ENCODE data around the gene SORCS3.
A peak's percentile ranks its signal among the peaks of the same experiment; 100 is the strongest.

Gene SORCS3

GRCh38 chr10:104806801-104807200 is 165.7 kb downstream of the SORCS3 start:
- DNase-seq (ENCODE audit: low spot score), result no peak
- TF ChIP-seq CTCF (conservative IDR thresholded peaks at IDR 0.05; ENCODE audit: low read depth), result no peak
- no peak overlapping the region for H3K27ac ChIP-seq
- ChIA-PET CTCF (no interaction called here), POLR2A (ENCODE audit: low non-redundant PET) (no interaction called here)

- POLR2A ChIA-PET (ENCODE audit: low non-redundant PET), result no interaction called here
- no peak for DNase-seq (ENCODE audit: low spot score)
- no peak for TF ChIP-seq CTCF (conservative IDR thresholded peaks at IDR 0.05; ENCODE audit: low read depth)
- no peak overlapping the region for H3K27ac ChIP-seq
- CTCF ChIA-PET, result interaction anchor here (0.7 kb wide), 1 partner anchor 311 kb away, joined by 4 read pairs; no protein-coding TSS in a partner anchor
Measured at GRCh38 chr10:104807581-104808310, 166.7 kb downstream of the SORCS3 start.

- POLR2A ChIA-PET (ENCODE audit: low non-redundant PET), result no interaction called here
- DNase-seq (ENCODE audit: low spot score), result peak; percentile 53
- H3K27ac ChIP-seq, result peak overlapping the region; percentile 79
- CTCF ChIA-PET, result interaction anchor here (0.6 kb wide), 1 partner anchor 9 kb away, joined by 5 read pairs; no protein-coding TSS in a partner anchor
- no peak for TF ChIP-seq CTCF (conservative IDR thresholded peaks at IDR 0.05; ENCODE audit: low read depth)
Measured at GRCh38 chr10:104809288-104810090, 168.4 kb downstream of the SORCS3 start.

GRCh38 chr10:104811166-104811565 is 170.1 kb downstream of the SORCS3 start:
- DNase-seq (ENCODE audit: low spot score), result no peak
- TF ChIP-seq CTCF (conservative IDR thresholded peaks at IDR 0.05; ENCODE audit: low read depth), result no peak
- ChIA-PET CTCF (no interaction called here), POLR2A (ENCODE audit: low non-redundant PET) (no interaction called here)
- H3K27ac ChIP-seq, result no peak overlapping the region

GRCh38 chr10:104816501-104816900 is 175.4 kb downstream of the SORCS3 start:
- no peak overlapping the region for H3K27ac ChIP-seq
- ChIA-PET POLR2A (ENCODE audit: low non-redundant PET) (no interaction called here), CTCF (interaction anchor here (0.5 to 0.6 kb wide), 2 partner anchors 62 to 1586 kb away, joined by 3 to 5 read pairs; no protein-coding TSS in a partner anchor)
- no peak for TF ChIP-seq CTCF (conservative IDR thresholded peaks at IDR 0.05; ENCODE audit: low read depth)
- DNase-seq (ENCODE audit: low spot score), result no peak

- no peak for TF ChIP-seq CTCF (conservative IDR thresholded peaks at IDR 0.05; ENCODE audit: low read depth)
- POLR2A ChIA-PET (ENCODE audit: low non-redundant PET), result no interaction called here
- CTCF ChIA-PET, result no interaction called here
- no peak overlapping the region for H3K27ac ChIP-seq
- no peak for DNase-seq (ENCODE audit: low spot score)
Measured at GRCh38 chr10:104819731-104820130, 178.6 kb downstream of the SORCS3 start.

Measured in RWPE1 (cell line).